Transverse colon (tissue), 4 donors: ENCODE measurements around the gene PTPRC. TPM values are rescaled to one million over a fixed set of nuclear protein-coding genes. Genes with fewer than 3 reads are reported as not detected.

Source experiments
- DNase-seq: peaks from one replicate; pipeline ENCODE4 v3.0.0-alpha.2; 2019
- H3K27ac ChIP-seq, 4 donors: fragments of 200-600 bp; sonication (generic); 2 replicates each; pipeline ENCODE4 v1.5.1; 2016 to 2018; ENCODE audit warnings: inconsistent platforms in 4 of 4
- H3K27me3 ChIP-seq: fragments of 200-600 bp; sonication (generic); 2 replicates; pipeline ENCODE4 v1.5.1; 2017; ENCODE audit warnings: inconsistent platforms
- H3K36me3 ChIP-seq, 4 donors: fragments of 200-600 bp; sonication (generic); 2 replicates each; pipeline ENCODE4 v1.5.1; 2017 to 2019; ENCODE audit warnings: inconsistent platforms in 4 of 4
- H3K4me1 ChIP-seq, 4 donors: fragments of 200-600 bp; sonication (generic); 2 replicates each; pipeline ENCODE4 v1.5.1; 2017 to 2020; ENCODE audit warnings: inconsistent platforms in 4 of 4
- H3K4me3 ChIP-seq, 4 donors: fragments of 200-600 bp; sonication (generic); 1 replicate in 1 of 4; 2 replicates in 3 of 4; pipeline versions ENCODE4 v1.5.1 to v1.6.1; 2017 to 2019; ENCODE audit warnings: inconsistent platforms in 4 of 4
- H3K9me3 ChIP-seq, 2 donors: fragments of 200-600 bp; sonication (generic); 2 replicates each; pipeline ENCODE4 v1.5.1; 2017 to 2019; ENCODE audit warnings: inconsistent platforms in 2 of 2
- EP300 ChIP-seq: sonication (generic); formaldehyde crosslinking; IDR thresholded peaks from one replicate; pipeline ENCODE4 v1.6.1; 2017; ENCODE audit warnings: antibody characterized with exemption, low read depth
- POLR2A ChIP-seq: fragments of 450-650 bp; IDR thresholded peaks from one replicate; pipeline ENCODE4 v1.6.1; 2016; ENCODE audit warnings: antibody characterized with exemption, mild to moderate bottlenecking, moderate library complexity
- POLR2AphosphoS5 ChIP-seq, 3 donors: sonication (generic); formaldehyde crosslinking; IDR thresholded peaks; one replicate each; pipeline ENCODE4 v1.6.1; 2016; ENCODE audit warnings: antibody characterized with exemption in 3 of 3
- WGBS, 2 donors: methylation state at CpG; one replicate each; pipeline ENCODE4 v1.1.5; 2018; ENCODE audit warnings: low coverage in 1 of 2; 5-methylcytosine and 5-hydroxymethylcytosine counted together
- in situ Hi-C, 4 donors: fragments of 200-750 bp; cut with MboI; loops; one replicate each; pipeline versions ENCODE4 v1.15.0 to v1.15.1; 2017; ENCODE audit warnings: low sequenced_read_pairs in 3 of 4, low pct_ligation_motif_present in 1 of 4, low pct_unique_long_range_greater_than_20kb in 1 of 4
- intact Hi-C: fragments of 100-400 bp; cut with DNase I; formaldehyde crosslinking; loops from one replicate; pipeline ENCODE4 v1.15.1; 2023; ENCODE audit warnings: low total_unique reads
- total RNA-seq, 4 donors: library from RNA; depleted of rRNA; stranded (reverse); fragments of >200 nt; gene quantifications; one replicate each; pipeline ENCODE4 v1.1.0, GENCODE V29; 2016
- TF ChIP-seq, protein P1 (sequence below), 5 experiments: fragments of 200-600 bp in 3 of 5; fragments of 450-650 bp in 2 of 5; sonication (generic) in 3 of 5; IDR thresholded peaks; 1 replicate in 2 of 5; 2 replicates in 3 of 5; pipeline ENCODE4 v1.5.1; 2016 to 2017; ENCODE audit warnings: antibody characterized with exemption in 5 of 5, inconsistent platforms in 3 of 5, mild to moderate bottlenecking in 2 of 5, moderate library complexity in 1 of 5

PTPRC gene
- total RNA-seq, 4 donors from 2014 or later, result 6.4 to 50.7 (median 25.6) TPM

DNA sequence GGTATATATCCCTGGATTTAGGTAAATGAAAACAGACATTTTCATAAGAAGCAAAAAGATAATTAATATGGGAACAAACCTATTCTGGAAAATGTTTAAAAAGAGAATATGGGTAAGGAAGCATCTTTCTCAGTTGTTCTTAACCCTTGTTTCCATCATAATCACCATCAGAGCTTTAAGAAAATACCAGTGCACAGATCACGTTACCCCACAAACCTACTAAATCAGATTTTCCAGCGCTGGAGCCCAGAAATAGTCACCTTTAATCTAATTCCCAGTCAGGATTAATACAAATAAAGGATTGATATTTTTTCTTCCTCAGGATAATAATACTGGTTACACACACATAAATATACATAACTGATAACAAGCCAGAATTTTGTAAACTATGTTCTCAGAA, 44.6 kb downstream of the PTPRC start:
- WGBS, 2 donors, result 72 to 82% methylated on average over 2 of the region's 2 CpGs
- Histone ChIP-seq H3K4me1 (peaks cover 0 to 19% (median 2%) of the 10 kb centered on the region in 4 donors), H3K27me3 (no peaks in the 10 kb centered on the region), H3K9me3 (no peaks in the 10 kb centered on the region), H3K4me3 (no peak overlapping the region), H3K27ac (peak overlapping the region; percentile 56 to 73 (median 68)), H3K36me3 (no peaks in the 10 kb centered on the region)
- TF ChIP-seq POLR2A, result no peak
- no peak for TF ChIP-seq EP300
- no peak for TF ChIP-seq POLR2AphosphoS5 (IDR thresholded peaks at IDR 0.05)
- TF ChIP-seq, protein P1, sequence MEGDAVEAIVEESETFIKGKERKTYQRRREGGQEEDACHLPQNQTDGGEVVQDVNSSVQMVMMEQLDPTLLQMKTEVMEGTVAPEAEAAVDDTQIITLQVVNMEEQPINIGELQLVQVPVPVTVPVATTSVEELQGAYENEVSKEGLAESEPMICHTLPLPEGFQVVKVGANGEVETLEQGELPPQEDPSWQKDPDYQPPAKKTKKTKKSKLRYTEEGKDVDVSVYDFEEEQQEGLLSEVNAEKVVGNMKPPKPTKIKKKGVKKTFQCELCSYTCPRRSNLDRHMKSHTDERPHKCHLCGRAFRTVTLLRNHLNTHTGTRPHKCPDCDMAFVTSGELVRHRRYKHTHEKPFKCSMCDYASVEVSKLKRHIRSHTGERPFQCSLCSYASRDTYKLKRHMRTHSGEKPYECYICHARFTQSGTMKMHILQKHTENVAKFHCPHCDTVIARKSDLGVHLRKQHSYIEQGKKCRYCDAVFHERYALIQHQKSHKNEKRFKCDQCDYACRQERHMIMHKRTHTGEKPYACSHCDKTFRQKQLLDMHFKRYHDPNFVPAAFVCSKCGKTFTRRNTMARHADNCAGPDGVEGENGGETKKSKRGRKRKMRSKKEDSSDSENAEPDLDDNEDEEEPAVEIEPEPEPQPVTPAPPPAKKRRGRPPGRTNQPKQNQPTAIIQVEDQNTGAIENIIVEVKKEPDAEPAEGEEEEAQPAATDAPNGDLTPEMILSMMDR (IDR thresholded peaks at IDR 0.05), result no peak
- intact Hi-C loops, result no loop called here
- DNase-seq, result no peak
- in situ Hi-C loops, result loop anchor here in 1 of 4 donors (25.0 kb wide), 1 partner anchor 521 kb away; the partner anchor contains the start of gene NEK7

DNA sequence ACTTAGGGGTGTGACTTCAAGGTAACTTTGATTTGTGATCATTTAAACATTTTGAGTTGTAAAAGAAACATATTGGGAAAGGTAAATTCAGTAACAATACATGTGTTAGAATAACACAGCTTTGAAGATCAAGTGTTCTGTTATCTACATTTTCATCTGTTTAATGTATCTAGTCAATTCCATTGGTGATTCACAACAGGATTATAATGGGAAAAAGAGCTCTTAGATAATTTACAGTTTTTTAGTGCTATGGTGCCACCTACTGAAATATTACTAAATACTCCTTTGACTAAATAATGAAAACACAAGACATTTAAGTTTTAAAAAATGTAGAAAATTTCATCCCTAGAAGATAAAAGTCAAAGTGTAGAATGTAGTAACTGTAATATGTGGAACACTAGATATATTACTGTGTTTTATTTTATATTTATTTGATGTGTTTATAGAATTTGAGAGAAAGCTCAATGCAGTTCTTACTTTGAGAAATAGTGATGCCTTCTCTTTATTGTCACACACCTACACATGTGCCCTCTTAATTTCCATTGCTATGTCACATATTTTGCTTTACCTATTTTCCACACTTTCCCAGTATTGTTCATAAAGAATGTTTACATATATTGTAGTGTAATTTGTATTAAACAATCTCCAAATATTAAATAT, 47.4 kb downstream of the PTPRC start:
- H3K27ac ChIP-seq, result peak overlapping the region in 1 of 4 donors; percentile 6
- in situ Hi-C loops, result loop anchor here in 1 of 4 donors (25.0 kb wide), 1 partner anchor 524 kb away; the partner anchor contains the start of gene NEK7
- H3K9me3 ChIP-seq, result no peaks in the 10 kb centered on the region
- DNase-seq, result no peak
- intact Hi-C loops, result no loop called here
- H3K4me1 ChIP-seq, result peaks cover 0 to 19% (median 2%) of the 10 kb centered on the region in 4 donors
- H3K27me3 ChIP-seq, result no peaks in the 10 kb centered on the region
- no peak for TF ChIP-seq EP300
- TF ChIP-seq POLR2AphosphoS5 (IDR thresholded peaks at IDR 0.05), result no peak
- TF ChIP-seq, protein P1 (IDR thresholded peaks at IDR 0.05), result peak in 3 of 5 experiments; percentile 5 to 21 (median 18)
- TF ChIP-seq POLR2A, result no peak
- H3K4me3 ChIP-seq, result no peak overlapping the region
- no peaks in the 10 kb centered on the region for H3K36me3 ChIP-seq

DNA sequence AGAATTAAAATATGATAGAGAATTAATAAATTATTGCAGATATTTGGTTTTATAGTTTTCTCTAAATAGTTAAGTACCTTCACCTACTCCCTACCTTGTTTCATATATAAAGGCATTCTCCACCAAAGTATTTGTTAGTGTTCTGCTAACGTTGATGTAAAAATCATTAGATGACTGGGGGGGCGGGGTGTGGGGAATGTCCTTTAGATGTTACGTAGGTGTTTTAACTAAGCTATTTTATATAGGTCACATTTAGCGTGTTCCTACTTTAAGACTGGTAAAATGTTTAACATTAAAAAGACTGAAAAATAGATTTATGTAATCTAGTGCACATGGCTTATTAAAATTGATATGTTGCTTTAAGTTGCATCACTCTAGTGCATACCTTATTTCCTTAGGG, 48.6 kb downstream of the PTPRC start:
- Histone ChIP-seq H3K27me3 (no peaks in the 10 kb centered on the region), H3K4me3 (no peak overlapping the region), H3K4me1 (peaks cover 0 to 12% (median 2%) of the 10 kb centered on the region in 4 donors), H3K9me3 (no peaks in the 10 kb centered on the region), H3K36me3 (no peaks in the 10 kb centered on the region), H3K27ac (no peak overlapping the region)
- in situ Hi-C loops, result loop anchor here in 1 of 4 donors (25.0 kb wide), 1 partner anchor 525 kb away; the partner anchor contains the start of gene NEK7
- no peak for TF ChIP-seq EP300
- intact Hi-C loops, result no loop called here
- no peak for DNase-seq
- 80 to 88% methylated on average over 4 of the region's 4 CpGs for WGBS, 2 donors

DNA sequence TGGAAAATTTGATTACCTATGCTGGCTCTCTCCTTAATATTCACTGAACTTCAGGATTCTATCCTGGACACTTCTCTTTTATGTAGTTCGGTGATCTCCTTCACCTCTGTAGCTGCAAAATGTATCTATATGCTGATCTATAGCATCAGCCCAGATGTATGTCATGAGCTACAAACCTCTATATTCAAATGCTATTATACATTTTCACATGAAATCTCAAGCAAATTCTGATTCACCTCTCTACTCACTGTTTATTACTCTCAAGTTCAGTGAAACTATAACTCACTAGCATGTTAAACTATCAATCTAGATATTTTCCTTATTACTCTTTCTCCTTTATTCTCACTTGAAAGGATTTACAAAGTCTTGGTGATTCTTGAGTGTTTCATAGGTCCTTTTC, 52.2 kb downstream of the PTPRC start:
- no peak for TF ChIP-seq EP300
- TF ChIP-seq POLR2AphosphoS5 (IDR thresholded peaks at IDR 0.05), result no peak
- TF ChIP-seq, protein P1 (IDR thresholded peaks at IDR 0.05), result no peak
- TF ChIP-seq POLR2A, result no peak
- Histone ChIP-seq H3K9me3 (no peaks in the 10 kb centered on the region), H3K27me3 (no peaks in the 10 kb centered on the region), H3K36me3 (no peaks in the 10 kb centered on the region), H3K4me3 (no peak overlapping the region), H3K27ac (no peak overlapping the region), H3K4me1 (no peaks in the 10 kb centered on the region)
- in situ Hi-C loops, result loop anchor here in 1 of 4 donors (25.0 kb wide), 1 partner anchor 529 kb away; the partner anchor contains the start of gene NEK7
- no peak for DNase-seq
- intact Hi-C loops, result no loop called here
- WGBS, 2 donors, result 100% methylated on average over 1 of the region's 1 CpG
